Epithelial cell of esophagus (primary cell): ENCODE data around the gene AOAH.

Source experiments
- DNase-seq: peaks from one replicate; pipeline ENCODE4 v3.0.0; 2010; ENCODE audit warnings: low read depth
- H3K4me3 ChIP-seq: 2 replicates; pipeline ENCODE4 v1.5.1; 2011; ENCODE audit warnings: mild to moderate bottlenecking, low read length, control low read depth
- TF ChIP-seq, protein P1 (sequence below): IDR thresholded peaks from 2 replicates; pipeline ENCODE4 v1.5.1; 2011; ENCODE audit warnings: low read depth, mild to moderate bottlenecking, low read length, control low read depth, inconsistent platforms; ENCODE audit not compliant: insufficient read depth; ENCODE audit errors: missing control alignments

Gene AOAH

DNA sequence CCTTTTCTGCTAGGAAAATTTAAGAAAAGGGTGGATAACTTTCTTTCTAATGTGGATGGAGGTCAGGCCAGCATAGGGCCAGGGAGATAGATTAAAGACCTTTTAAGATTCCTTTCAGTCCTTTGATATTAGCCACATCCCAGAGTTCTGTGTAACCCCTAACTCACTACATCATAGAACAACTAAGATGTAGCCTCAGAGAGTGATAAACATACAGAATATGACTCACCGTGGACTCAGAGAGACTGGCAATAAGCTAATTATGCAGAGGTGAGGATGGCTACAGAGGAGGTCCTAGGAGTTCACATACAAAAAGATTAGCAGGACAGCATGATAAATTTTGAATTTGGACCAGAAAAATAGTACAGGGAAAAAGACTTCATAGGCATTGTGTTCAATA is 141.0 kb downstream of the AOAH start:
- TF ChIP-seq, protein P1, sequence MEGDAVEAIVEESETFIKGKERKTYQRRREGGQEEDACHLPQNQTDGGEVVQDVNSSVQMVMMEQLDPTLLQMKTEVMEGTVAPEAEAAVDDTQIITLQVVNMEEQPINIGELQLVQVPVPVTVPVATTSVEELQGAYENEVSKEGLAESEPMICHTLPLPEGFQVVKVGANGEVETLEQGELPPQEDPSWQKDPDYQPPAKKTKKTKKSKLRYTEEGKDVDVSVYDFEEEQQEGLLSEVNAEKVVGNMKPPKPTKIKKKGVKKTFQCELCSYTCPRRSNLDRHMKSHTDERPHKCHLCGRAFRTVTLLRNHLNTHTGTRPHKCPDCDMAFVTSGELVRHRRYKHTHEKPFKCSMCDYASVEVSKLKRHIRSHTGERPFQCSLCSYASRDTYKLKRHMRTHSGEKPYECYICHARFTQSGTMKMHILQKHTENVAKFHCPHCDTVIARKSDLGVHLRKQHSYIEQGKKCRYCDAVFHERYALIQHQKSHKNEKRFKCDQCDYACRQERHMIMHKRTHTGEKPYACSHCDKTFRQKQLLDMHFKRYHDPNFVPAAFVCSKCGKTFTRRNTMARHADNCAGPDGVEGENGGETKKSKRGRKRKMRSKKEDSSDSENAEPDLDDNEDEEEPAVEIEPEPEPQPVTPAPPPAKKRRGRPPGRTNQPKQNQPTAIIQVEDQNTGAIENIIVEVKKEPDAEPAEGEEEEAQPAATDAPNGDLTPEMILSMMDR, result no peak
- DNase-seq, result peak; percentile 61
- H3K4me3 ChIP-seq, result no peak overlapping the region

DNA sequence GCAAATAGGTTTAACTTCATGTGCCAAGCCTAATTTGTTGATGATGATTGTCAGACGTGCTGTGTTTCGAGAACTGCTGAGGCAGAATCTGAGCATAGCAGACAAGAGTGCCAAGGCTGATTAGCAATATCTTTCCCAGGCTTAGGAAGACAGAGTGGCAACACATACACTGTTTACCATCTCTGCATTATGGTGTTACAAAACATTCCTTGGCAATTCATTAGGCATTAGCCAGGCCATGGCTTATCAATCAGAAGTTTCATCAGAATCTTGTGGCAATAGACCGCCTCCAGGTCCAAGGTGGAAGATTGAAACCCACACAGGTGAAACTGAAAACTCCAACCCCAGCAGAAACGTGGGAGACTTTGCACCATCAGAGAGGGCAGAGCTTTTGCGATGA is 148.5 kb downstream of the AOAH start:
- TF ChIP-seq, protein P1, result no peak
- no peak overlapping the region for H3K4me3 ChIP-seq
- no peak for DNase-seq

DNA sequence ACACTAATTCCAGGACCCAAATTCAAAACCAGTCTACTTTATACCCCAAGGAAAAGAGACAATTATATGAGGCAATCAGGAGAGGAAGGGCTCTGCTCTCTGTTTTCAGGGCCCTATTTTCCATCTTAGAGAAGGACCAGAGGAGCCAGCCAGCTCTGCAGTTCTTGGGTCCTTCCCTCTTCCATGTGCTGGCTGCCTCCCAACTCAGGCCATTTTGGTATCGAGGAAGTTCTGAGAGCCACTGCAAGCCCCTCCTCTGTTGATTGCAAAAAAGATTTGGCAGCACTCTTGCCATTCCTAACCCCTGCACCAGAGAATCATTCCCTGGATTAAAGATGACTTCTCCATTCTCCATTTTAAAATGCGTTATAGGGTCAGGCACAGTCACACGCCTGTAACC is 151.2 kb downstream of the AOAH start:
- TF ChIP-seq, protein P1, result no peak
- DNase-seq, result no peak
- no peak overlapping the region for H3K4me3 ChIP-seq

DNA sequence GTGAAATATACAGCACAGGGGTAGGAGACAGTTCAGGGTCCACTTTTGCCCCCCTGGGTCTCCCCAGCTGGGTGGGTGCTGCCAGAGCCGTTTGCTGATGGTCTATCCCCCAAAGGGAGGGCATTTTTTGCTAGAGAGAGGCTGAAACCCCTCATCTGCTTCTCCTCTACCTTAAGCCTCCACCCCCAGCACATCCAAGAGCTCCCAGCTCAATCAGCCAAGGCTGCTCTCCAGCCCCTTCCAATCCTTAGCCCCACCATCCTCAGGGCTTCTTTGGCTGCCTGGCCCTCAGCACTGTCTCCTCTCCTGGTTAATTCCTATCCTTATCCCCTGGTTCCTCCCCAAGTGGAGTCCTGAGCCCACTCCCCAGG is 153.1 kb downstream of the AOAH start:
- TF ChIP-seq, protein P1, result no peak
- no peak overlapping the region for H3K4me3 ChIP-seq
- no peak for DNase-seq

DNA sequence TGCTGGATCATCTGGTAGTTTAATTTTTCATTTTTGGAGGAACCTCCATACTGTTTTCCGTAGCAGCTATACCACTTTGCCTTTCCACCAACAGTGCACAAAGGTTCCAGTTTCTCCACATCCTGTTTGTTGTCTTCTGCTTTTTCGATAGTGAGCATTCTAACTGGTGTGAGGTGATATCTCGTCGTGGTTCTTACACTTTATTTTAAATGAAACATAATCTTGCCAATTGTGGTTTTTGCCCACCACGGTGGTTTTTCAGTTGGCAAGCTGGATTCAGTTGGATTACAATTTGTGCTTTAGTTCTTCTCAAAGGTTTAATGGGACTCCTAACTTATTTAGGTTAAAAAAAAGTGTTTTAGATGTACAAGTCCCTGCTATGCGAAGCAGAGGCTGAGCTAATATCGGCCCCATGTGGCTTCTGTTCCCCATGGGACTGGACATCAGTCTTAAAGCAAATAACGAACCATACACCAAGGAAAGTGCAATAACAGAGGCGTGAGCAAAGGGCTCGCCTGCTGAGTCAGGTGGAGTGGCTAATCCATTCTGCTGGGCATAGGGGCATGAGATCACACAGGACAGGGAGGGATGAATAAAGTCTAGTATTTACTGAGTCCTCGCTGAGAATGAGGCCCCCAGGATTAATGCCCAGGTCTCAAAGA is 153.6 kb downstream of the AOAH start:
- DNase-seq, result no peak
- H3K4me3 ChIP-seq, result no peak overlapping the region
- TF ChIP-seq, protein P1, result no peak

DNA sequence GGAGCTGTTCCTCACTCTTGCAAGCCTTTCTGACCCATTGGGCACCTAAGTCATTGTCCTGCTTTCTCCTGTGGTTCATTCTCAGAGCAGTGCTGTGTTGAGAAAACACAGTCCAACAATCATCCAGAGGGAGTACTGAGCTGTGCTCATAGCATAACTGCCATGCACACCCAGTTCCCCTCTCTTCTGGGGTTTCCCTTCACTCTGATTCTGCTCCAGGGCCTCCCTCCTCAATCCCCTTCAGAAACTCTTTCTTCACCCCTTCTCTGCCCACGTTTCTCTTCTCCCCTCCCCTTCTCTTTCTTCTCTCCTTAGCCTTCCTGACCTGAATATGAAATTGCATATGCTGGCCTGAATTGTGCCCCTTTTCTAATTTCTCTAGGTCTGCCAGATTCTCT is 155.8 kb downstream of the AOAH start:
- no peak overlapping the region for H3K4me3 ChIP-seq
- no peak for DNase-seq
- TF ChIP-seq, protein P1, result no peak
